Panc1 (cell line): ENCODE data around the gene IMPG2. TPM values are rescaled to one million over a fixed set of nuclear protein-coding genes. Genes with fewer than 3 reads are reported as not detected.

Experiments
- ATAC-seq: fragments of 200-7000 bp; cut with Tn5 transposase; 2 replicates; pipeline ENCODE4 v1.9.1; 2020; ENCODE audit warnings: mild to moderate bottlenecking, moderate library complexity
- BruUV-seq: library from RNA; stranded (reverse); fragments of 400-500 nt; replicated peaks from 2 replicates; lab custom pipeline; 2021; lab: Mats Ljungman, UMichigan
- CTCF ChIA-PET: fragments of 300-600 bp; sonication (Branson Sonifier 250); formaldehyde crosslinking; loops from one replicate; lab custom pipeline; 2022; ENCODE audit warnings: antibody characterized with exemption; lab: Charles Lee
- POLR2A ChIA-PET: fragments of 300-600 bp; sonication (Branson Sonifier 250); formaldehyde crosslinking; loops from one replicate; lab custom pipeline; 2022; ENCODE audit warnings: antibody characterized with exemption; lab: Charles Lee
- DNase-seq: peaks from one replicate; pipeline ENCODE4 v3.0.0-alpha.2; 2010; ENCODE audit warnings: low read depth, low spot score
- H3K27ac ChIP-seq: 2 replicates; pipeline ENCODE4 v1.5.1; 2011; ENCODE audit warnings: mild to moderate bottlenecking, low read length, inconsistent platforms
- H3K27me3 ChIP-seq: fragments of 200-500 bp; sonication (Bioruptor generic); 2 replicates; pipeline ENCODE4 v1.6.0; 2014; ENCODE audit warnings: low read length, inconsistent platforms; ENCODE audit not compliant: control insufficient read depth, insufficient read depth
- H3K36me3 ChIP-seq: fragments of 200-500 bp; sonication (Bioruptor generic); 2 replicates; pipeline ENCODE4 v1.5.1; 2014; ENCODE audit warnings: inconsistent platforms, mild to moderate bottlenecking, low read length, moderate library complexity; ENCODE audit not compliant: control insufficient read depth, insufficient read depth
- H3K4me1 ChIP-seq: 2 replicates; pipeline ENCODE4 v1.5.1; 2011; ENCODE audit warnings: inconsistent platforms, mild to moderate bottlenecking, low read length, moderate library complexity; ENCODE audit not compliant: control insufficient read depth, insufficient read depth
- H3K4me3 ChIP-seq, 2 experiments: 2 replicates each; pipeline ENCODE4 v1.5.1; 2011 to 2012; ENCODE audit warnings: low read depth in 2 of 2, low read length in 2 of 2, mild to moderate bottlenecking in 2 of 2, inconsistent platforms in 1 of 2, moderate library complexity in 1 of 2
- H3K9me3 ChIP-seq: fragments of 200-500 bp; sonication (Bioruptor generic); 2 replicates; pipeline ENCODE4 v1.5.1; 2014; ENCODE audit warnings: low read depth, mild to moderate bottlenecking, inconsistent platforms, low read length, moderate library complexity; ENCODE audit not compliant: control insufficient read depth, insufficient read depth
- POLR2AphosphoS5 ChIP-seq: IDR thresholded peaks from 2 replicates; pipeline ENCODE4 v1.6.1; 2012; ENCODE audit warnings: mild to moderate bottlenecking, low read depth, low read length, moderate library complexity
- SIN3A ChIP-seq: IDR thresholded peaks from 2 replicates; pipeline ENCODE4 v1.6.1; 2012; ENCODE audit warnings: low read depth, mild to moderate bottlenecking, low read length, moderate library complexity, borderline replicate concordance; ENCODE audit not compliant: insufficient read depth
- TCF7L2 ChIP-seq: IDR thresholded peaks from 2 replicates; pipeline ENCODE4 v1.6.1; 2011; ENCODE audit warnings: mild to moderate bottlenecking, low read depth, low read length, inconsistent platforms
- in situ Hi-C: cut with HindIII; loops from 2 replicates; pipeline ENCODE4 v1.10.0; 2016; ENCODE audit warnings: low sequenced_read_pairs, low pct_unique_long_range_greater_than_20kb
- intact Hi-C: fragments of 100-400 bp; cut with micrococcal nuclease; formaldehyde crosslinking; loops from one replicate; pipeline ENCODE4 v1.10.0; 2022; ENCODE audit not compliant: unreplicated experiment
- total RNA-seq: library from RNA; stranded (reverse); gene quantifications from one replicate; pipeline ENCODE4 v1.2.1, GENCODE V29; 2021; ENCODE audit not compliant: unreplicated experiment
- TF ChIP-seq, protein P1 (sequence below): fragments of 450-650 bp; IDR thresholded peaks from 2 replicates; pipeline ENCODE4 v1.5.1; 2017; ENCODE audit warnings: mild to moderate bottlenecking
- TF ChIP-seq, protein P2 (sequence below), 2 experiments: IDR thresholded peaks; 2 replicates each; pipeline ENCODE4 v1.6.1; 2011 to 2012; ENCODE audit warnings: low read depth in 2 of 2, control low read depth in 1 of 2, low read length in 1 of 2, mild to moderate bottlenecking in 1 of 2, moderate library complexity in 1 of 2; ENCODE audit not compliant: insufficient read depth in 1 of 2

Gene IMPG2
- total RNA-seq, 1 experiment from 2014 or later, result 0.10 TPM

DNA sequence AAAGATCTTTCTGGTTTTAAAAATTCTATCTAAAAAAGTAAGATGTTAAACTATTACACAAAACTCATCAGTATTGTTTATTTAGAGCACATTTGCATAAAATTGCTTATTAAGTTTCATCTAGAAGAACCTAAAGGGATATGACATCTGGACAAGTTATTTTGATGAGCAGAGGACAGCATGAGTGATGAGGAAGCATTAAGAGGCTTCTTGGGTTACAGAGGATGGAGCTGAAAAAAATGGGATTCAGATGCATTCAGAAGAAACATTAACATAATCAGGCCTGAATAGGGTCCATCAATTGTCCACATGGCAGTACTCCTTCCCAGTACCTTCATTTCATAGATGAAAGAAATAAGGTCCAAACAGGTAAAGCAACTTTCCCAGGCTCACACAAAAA is 41.6 kb downstream of the IMPG2 start:
- Histone ChIP-seq H3K27ac (no peak overlapping the region), H3K9me3 (no peaks in the 10 kb centered on the region), H3K4me1 (no peaks in the 10 kb centered on the region), H3K27me3 (no peaks in the 10 kb centered on the region), H3K36me3 (no peaks in the 10 kb centered on the region), H3K4me3 (no peak overlapping the region)
- in situ Hi-C loops (no loop called here), intact Hi-C loops (no loop called here)
- TF ChIP-seq, protein P1, sequence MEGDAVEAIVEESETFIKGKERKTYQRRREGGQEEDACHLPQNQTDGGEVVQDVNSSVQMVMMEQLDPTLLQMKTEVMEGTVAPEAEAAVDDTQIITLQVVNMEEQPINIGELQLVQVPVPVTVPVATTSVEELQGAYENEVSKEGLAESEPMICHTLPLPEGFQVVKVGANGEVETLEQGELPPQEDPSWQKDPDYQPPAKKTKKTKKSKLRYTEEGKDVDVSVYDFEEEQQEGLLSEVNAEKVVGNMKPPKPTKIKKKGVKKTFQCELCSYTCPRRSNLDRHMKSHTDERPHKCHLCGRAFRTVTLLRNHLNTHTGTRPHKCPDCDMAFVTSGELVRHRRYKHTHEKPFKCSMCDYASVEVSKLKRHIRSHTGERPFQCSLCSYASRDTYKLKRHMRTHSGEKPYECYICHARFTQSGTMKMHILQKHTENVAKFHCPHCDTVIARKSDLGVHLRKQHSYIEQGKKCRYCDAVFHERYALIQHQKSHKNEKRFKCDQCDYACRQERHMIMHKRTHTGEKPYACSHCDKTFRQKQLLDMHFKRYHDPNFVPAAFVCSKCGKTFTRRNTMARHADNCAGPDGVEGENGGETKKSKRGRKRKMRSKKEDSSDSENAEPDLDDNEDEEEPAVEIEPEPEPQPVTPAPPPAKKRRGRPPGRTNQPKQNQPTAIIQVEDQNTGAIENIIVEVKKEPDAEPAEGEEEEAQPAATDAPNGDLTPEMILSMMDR, result no peak
- TF ChIP-seq, protein P2, sequence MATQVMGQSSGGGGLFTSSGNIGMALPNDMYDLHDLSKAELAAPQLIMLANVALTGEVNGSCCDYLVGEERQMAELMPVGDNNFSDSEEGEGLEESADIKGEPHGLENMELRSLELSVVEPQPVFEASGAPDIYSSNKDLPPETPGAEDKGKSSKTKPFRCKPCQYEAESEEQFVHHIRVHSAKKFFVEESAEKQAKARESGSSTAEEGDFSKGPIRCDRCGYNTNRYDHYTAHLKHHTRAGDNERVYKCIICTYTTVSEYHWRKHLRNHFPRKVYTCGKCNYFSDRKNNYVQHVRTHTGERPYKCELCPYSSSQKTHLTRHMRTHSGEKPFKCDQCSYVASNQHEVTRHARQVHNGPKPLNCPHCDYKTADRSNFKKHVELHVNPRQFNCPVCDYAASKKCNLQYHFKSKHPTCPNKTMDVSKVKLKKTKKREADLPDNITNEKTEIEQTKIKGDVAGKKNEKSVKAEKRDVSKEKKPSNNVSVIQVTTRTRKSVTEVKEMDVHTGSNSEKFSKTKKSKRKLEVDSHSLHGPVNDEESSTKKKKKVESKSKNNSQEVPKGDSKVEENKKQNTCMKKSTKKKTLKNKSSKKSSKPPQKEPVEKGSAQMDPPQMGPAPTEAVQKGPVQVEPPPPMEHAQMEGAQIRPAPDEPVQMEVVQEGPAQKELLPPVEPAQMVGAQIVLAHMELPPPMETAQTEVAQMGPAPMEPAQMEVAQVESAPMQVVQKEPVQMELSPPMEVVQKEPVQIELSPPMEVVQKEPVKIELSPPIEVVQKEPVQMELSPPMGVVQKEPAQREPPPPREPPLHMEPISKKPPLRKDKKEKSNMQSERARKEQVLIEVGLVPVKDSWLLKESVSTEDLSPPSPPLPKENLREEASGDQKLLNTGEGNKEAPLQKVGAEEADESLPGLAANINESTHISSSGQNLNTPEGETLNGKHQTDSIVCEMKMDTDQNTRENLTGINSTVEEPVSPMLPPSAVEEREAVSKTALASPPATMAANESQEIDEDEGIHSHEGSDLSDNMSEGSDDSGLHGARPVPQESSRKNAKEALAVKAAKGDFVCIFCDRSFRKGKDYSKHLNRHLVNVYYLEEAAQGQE (IDR thresholded peaks at IDR 0.05; ENCODE audit: insufficient read depth in 1 of 2, low read depth in 2 of 2, low read length in 1 of 2), result no peak
- TF ChIP-seq SIN3A (no peak), POLR2AphosphoS5 (no peak), TCF7L2 (no peak)
- ChIA-PET POLR2A (no interaction called here), CTCF (no interaction called here)
- ATAC-seq, result no peak
- no TSS peak for BruUV-seq
- DNase-seq, result no peak

DNA sequence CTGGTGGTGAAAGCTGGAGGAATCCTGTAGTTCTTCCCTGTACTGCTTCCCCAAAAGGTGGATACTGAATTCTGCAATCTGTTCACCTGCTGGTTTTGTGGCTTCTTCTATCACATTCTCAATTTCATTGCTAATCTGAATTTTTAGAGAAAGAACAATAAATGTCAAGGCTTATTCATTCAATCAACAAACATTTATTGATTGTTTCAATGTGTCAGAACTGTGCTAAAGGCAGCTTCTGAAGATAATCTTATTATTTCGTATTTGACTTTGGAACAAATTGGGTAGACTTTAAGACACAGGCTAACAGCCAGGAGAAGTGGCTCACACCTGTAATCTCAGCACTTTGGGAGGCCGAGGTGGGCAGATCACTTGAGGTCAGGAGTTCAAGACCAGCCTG is 46.8 kb downstream of the IMPG2 start:
- ChIA-PET POLR2A (no interaction called here), CTCF (no interaction called here)
- no peak overlapping the region for H3K4me3 ChIP-seq
- no peaks in the 10 kb centered on the region for H3K36me3 ChIP-seq
- no peaks in the 10 kb centered on the region for H3K27me3 ChIP-seq
- no peak for ATAC-seq
- no TSS peak for BruUV-seq
- no peak overlapping the region for H3K27ac ChIP-seq
- intact Hi-C loops (no loop called here), in situ Hi-C loops (no loop called here)
- H3K9me3 ChIP-seq, result no peaks in the 10 kb centered on the region
- no peak for DNase-seq
- H3K4me1 ChIP-seq, result no peaks in the 10 kb centered on the region
- TF ChIP-seq SIN3A (no peak), POLR2AphosphoS5 (no peak)

DNA sequence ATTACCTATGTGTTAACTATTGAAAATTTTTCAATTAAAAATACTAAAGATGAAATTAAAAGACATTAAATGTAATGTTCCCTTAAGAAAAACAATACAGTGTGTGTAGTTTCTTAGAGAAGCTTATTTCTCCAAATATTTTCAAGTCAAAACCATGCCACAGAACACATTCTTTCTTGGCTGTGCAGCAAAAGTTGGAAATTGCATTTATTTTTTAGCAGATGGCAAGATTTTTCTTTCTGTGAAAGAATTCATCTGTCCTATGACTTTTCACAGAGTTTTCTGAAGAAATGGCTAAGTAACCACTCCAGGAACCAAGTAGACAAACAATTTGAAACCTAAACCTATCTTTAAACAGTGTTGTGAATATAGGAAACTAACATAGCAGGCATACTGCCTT is 47.2 kb downstream of the IMPG2 start:
- CTCF ChIA-PET, result no interaction called here
- DNase-seq, result no peak
- no peaks in the 10 kb centered on the region for H3K36me3 ChIP-seq
- no peak overlapping the region for H3K27ac ChIP-seq
- H3K9me3 ChIP-seq, result no peaks in the 10 kb centered on the region
- in situ Hi-C loops (no loop called here), intact Hi-C loops (no loop called here)
- no peak for ATAC-seq
- H3K27me3 ChIP-seq, result no peaks in the 10 kb centered on the region
- TF ChIP-seq TCF7L2 (no peak), SIN3A (no peak), POLR2AphosphoS5 (no peak)
- TF ChIP-seq, protein P2 (IDR thresholded peaks at IDR 0.05; ENCODE audit: insufficient read depth in 1 of 2, low read depth in 2 of 2, low read length in 1 of 2), result no peak
- TF ChIP-seq, protein P1, result no peak
- no peak overlapping the region for H3K4me3 ChIP-seq
- no TSS peak for BruUV-seq
- no peaks in the 10 kb centered on the region for H3K4me1 ChIP-seq
- POLR2A ChIA-PET, result no interaction called here
